GM12878 (cell line): ENCODE results near the gene RUBCNL. TPM values are rescaled to one million over a fixed set of nuclear protein-coding genes. Genes with fewer than 3 reads are reported as not detected.

Source experiments
- BACH1 ChIP-seq: fragments of 450-650 bp; IDR thresholded peaks from 2 replicates; pipeline ENCODE4 v1.6.1; 2017; ENCODE audit warnings: mild to moderate bottlenecking, borderline replicate concordance
- BMI1 ChIP-seq: fragments of 450-650 bp; IDR thresholded peaks from 2 replicates; pipeline ENCODE4 v1.6.1; 2016; ENCODE audit warnings: mild to moderate bottlenecking, moderate library complexity, borderline replicate concordance
- CBFB ChIP-seq: IDR thresholded peaks from 2 replicates; pipeline ENCODE4 v1.6.1; 2016; ENCODE audit warnings: antibody characterized with exemption, low read depth
- CHD1 ChIP-seq: IDR thresholded peaks from 2 replicates; pipeline ENCODE4 v1.6.1; 2012; ENCODE audit warnings: low read depth, low read length, improper control_type of control experiment
- E2F4 ChIP-seq: IDR thresholded peaks from 2 replicates; pipeline ENCODE4 v1.6.1; 2012; ENCODE audit warnings: low read depth, low read length, improper control_type of control experiment
- HDGF ChIP-seq: fragments of 450-650 bp; IDR thresholded peaks from 2 replicates; pipeline ENCODE4 v1.6.1; 2016; ENCODE audit warnings: antibody characterized with exemption
- JUNB ChIP-seq: IDR thresholded peaks from 2 replicates; pipeline ENCODE4 v1.6.1; 2016; ENCODE audit warnings: antibody characterized with exemption, mild to moderate bottlenecking
- LARP7 ChIP-seq: fragments of 450-650 bp; IDR thresholded peaks from 2 replicates; pipeline ENCODE4 v1.6.1; 2017; ENCODE audit warnings: mild to moderate bottlenecking
- MXI1 ChIP-seq: fragments of 150-350 bp; IDR thresholded peaks from 2 replicates; pipeline ENCODE4 v1.6.1; 2011; ENCODE audit warnings: low read depth, mild to moderate bottlenecking, inconsistent platforms, low read length, improper control_type of control experiment
- MYB ChIP-seq: fragments of 150-350 bp; IDR thresholded peaks from 2 replicates; pipeline ENCODE4 v1.6.1; 2014; ENCODE audit warnings: mild to moderate bottlenecking, low read depth, low read length, borderline replicate concordance
- NFYA ChIP-seq: IDR thresholded peaks from 2 replicates; pipeline ENCODE4 v1.6.1; 2011; ENCODE audit warnings: low read depth, mild to moderate bottlenecking, low read length, improper control_type of control experiment, borderline replicate concordance
- NFYB ChIP-seq: IDR thresholded peaks from 2 replicates; pipeline ENCODE4 v1.6.1; 2011; ENCODE audit warnings: low read depth, mild to moderate bottlenecking, low read length, improper control_type of control experiment, moderate library complexity; ENCODE audit not compliant: insufficient read depth
- NKRF ChIP-seq: fragments of 450-650 bp; conservative IDR thresholded peaks from 2 replicates; pipeline ENCODE4 v1.6.1; 2017; ENCODE audit warnings: mild to moderate bottlenecking, moderate library complexity
- PBX3 ChIP-seq: IDR thresholded peaks from 2 replicates; pipeline ENCODE4 v1.6.1; 2011; ENCODE audit warnings: mild to moderate bottlenecking, low read depth, low read length, moderate library complexity; ENCODE audit not compliant: insufficient replicate concordance
- PML ChIP-seq: IDR thresholded peaks from 2 replicates; pipeline ENCODE4 v1.6.1; 2012; ENCODE audit warnings: low read length, inconsistent platforms
- POLR2AphosphoS5 ChIP-seq: IDR thresholded peaks from 2 replicates; pipeline ENCODE4 v1.6.1; 2011; ENCODE audit warnings: mild to moderate bottlenecking, low read length, inconsistent platforms
- RAD21 ChIP-seq: IDR thresholded peaks from 2 replicates; pipeline ENCODE4 v1.6.1; 2011; ENCODE audit warnings: mild to moderate bottlenecking, low read depth, low read length, moderate library complexity; ENCODE audit not compliant: insufficient read depth
- RELB ChIP-seq: fragments of 450-650 bp; IDR thresholded peaks from 2 replicates; pipeline ENCODE4 v1.6.1; 2017; ENCODE audit warnings: low read depth, mild to moderate bottlenecking, moderate library complexity
- SMAD1 ChIP-seq: fragments of 450-650 bp; IDR thresholded peaks from 2 replicates; pipeline ENCODE4 v1.6.1; 2018; ENCODE audit warnings: mild to moderate bottlenecking, low read depth; ENCODE audit not compliant: partially characterized antibody
- SMAD5 ChIP-seq: IDR thresholded peaks from 2 replicates; pipeline ENCODE4 v1.6.1; 2016; ENCODE audit warnings: antibody characterized with exemption, low read depth
- TBL1XR1 ChIP-seq: IDR thresholded peaks from 2 replicates; pipeline ENCODE4 v1.6.1; 2012; ENCODE audit warnings: low read depth, low read length, improper control_type of control experiment
- TCF12 ChIP-seq: IDR thresholded peaks from 2 replicates; pipeline ENCODE4 v1.6.1; 2011; ENCODE audit warnings: low read depth, mild to moderate bottlenecking, low read length
- TCF3 ChIP-seq: IDR thresholded peaks from 2 replicates; pipeline ENCODE4 v1.6.1; 2012; ENCODE audit warnings: low read depth, mild to moderate bottlenecking, low read length, borderline replicate concordance; ENCODE audit not compliant: insufficient read depth
- USF1 ChIP-seq: IDR thresholded peaks from 2 replicates; pipeline ENCODE4 v1.6.1; 2011; ENCODE audit warnings: borderline replicate concordance, low read depth, mild to moderate bottlenecking, moderate library complexity, mixed read lengths, low read length; ENCODE audit not compliant: insufficient read depth; ENCODE audit errors: extremely low read length
- polyA plus RNA-seq, 11 experiments: library from polyadenylated mRNA; depleted of rRNA in 4 of 11; unstranded in 6 of 11; stranded (reverse) in 5 of 11; fragments of >200 nt; fragmentation: Nextera tagmentation in 4 of 11; fragmentation: Illumina TruSeq in 1 of 11; extraction: Ambion mirVana in 4 of 11; extraction: Trizol in 1 of 11; gene quantifications; 1 replicate in 1 of 11; 2 replicates in 10 of 11; pipeline versions ENCODE4 v1.2.1 to v1.2.3, GENCODE V29; 2011 to 2016; ENCODE audit warnings: inconsistent platforms in 2 of 11, missing spikeins in 2 of 11, low read depth in 1 of 11
- total RNA-seq, 4 experiments: library from RNA; depleted of rRNA in 3 of 4; stranded (reverse); fragments of >200 nt in 3 of 4; fragmentation: Illumina TruSeq in 1 of 4; extraction: Trizol in 1 of 4; gene quantifications; 2 replicates each; pipeline versions ENCODE4 v1.2.1 to v1.2.3, GENCODE V29; 2013 to 2021

Gene RUBCNL
- total and polyA plus RNA-seq, 10 of the 15 experiments (the other 5 are each of a cell fraction or from before 2014, with no cell fraction given) = 0.71 to 51.9 (median 38.2) TPM

GRCh38 chr13:46382224-46382623 lies 4.8 kb downstream of the RUBCNL start (continued):
- TF ChIP-seq RAD21 (no peak), TCF12 (no peak), RELB (peak; percentile 89), USF1 (no peak), MXI1 (no peak), LARP7 (no peak), PML (0 out of 2 replicates have a peak, but pooled peaks have one; percentile 42), POLR2AphosphoS5 (0 out of 2 replicates have a peak, but pooled peaks have one; percentile 28), SMAD5 (no peak), HDGF (peak; percentile 91; the same call in 1 of the 2 replicates), JUNB (no peak), SMAD1 (no peak), BACH1 (no peak; the same call in 1 of the 2 replicates), PBX3 (no peak), NFYB (no peak), CHD1 (no peak), CBFB (no peak), NFYA (no peak), E2F4 (no peak), TBL1XR1 (peak; percentile 58; the same call in 1 of the 2 replicates), NKRF (no peak), BMI1 (peak; percentile 42; the same call in 1 of the 2 replicates), TCF3 (no peak), MYB (no peak)
